GM12873 (cell line): ENCODE measurements around the gene P2RY8.
A peak's percentile ranks its signal among the peaks of the same experiment; 100 is the strongest.

ENCODE experiments used
- TF ChIP-seq, protein P1 (sequence below): IDR thresholded peaks from 2 replicates; pipeline ENCODE4 v1.5.1; 2012; ENCODE audit warnings: low read depth, mild to moderate bottlenecking, moderate library complexity, low read length, control low read depth; ENCODE audit not compliant: insufficient read depth; ENCODE audit errors: missing control alignments

Gene P2RY8

DNA sequence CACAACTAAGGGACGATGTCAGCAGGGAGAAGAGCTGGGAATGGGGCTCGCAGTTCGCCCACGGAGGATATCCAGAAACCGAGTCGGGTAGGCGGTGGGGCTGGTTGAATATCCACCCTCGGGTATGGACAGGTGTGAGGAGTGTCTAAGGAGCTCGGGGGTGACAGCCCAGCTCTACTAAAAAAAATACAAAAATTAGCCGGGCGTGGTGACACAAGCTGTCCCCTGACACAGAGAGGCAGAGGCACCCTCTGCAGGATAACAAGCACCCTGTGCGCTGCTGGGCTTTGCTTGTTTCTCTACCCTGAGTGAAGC lies 72.1 kb downstream of the P2RY8 start:
- TF ChIP-seq, protein P1, sequence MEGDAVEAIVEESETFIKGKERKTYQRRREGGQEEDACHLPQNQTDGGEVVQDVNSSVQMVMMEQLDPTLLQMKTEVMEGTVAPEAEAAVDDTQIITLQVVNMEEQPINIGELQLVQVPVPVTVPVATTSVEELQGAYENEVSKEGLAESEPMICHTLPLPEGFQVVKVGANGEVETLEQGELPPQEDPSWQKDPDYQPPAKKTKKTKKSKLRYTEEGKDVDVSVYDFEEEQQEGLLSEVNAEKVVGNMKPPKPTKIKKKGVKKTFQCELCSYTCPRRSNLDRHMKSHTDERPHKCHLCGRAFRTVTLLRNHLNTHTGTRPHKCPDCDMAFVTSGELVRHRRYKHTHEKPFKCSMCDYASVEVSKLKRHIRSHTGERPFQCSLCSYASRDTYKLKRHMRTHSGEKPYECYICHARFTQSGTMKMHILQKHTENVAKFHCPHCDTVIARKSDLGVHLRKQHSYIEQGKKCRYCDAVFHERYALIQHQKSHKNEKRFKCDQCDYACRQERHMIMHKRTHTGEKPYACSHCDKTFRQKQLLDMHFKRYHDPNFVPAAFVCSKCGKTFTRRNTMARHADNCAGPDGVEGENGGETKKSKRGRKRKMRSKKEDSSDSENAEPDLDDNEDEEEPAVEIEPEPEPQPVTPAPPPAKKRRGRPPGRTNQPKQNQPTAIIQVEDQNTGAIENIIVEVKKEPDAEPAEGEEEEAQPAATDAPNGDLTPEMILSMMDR = no peak

DNA sequence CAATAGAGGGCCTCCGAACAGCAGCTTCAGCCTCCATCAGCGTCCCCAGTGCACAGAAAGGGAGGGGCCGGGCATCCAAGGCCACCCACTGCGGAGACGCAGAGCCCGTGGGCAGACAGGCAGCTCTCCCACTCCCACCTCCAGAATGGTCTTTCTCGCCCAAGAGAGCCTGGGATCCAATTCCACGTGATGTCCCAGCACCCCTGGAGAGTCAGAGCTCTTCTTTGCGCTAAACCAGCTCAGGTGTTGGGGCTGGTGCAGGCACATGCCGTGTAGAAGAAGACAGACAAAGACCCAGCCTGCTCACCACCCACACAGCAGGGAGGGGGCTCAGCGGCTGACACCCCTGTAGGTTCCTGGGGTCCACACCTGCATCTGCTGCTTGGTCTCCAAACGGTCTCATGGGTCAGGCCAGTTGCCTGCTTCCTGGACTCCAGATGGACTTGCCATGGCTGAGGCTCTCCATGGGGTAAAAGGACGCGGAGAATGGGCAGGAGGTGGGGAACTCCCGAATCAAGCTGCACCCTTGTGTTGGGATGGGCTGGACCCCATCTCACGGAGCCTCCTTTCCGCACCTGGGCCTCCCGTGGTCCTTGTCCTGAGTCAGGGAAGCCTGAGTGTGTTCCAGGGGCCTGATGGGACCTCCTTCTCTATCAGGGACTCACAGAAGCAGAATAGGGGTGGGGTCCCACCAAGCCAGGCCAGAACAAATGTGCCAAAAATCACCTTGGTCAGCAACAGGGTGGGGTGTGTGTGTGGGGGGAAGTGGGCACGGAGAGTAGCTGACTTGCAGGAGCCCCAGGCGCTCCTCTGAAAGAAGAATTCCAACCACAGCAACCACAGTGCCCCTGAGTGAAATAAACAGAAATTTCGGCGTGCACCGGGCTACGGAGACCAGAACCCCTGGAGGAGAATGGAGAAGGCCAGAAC lies 72.7 kb downstream of the P2RY8 start:
- TF ChIP-seq, protein P1 = no peak

DNA sequence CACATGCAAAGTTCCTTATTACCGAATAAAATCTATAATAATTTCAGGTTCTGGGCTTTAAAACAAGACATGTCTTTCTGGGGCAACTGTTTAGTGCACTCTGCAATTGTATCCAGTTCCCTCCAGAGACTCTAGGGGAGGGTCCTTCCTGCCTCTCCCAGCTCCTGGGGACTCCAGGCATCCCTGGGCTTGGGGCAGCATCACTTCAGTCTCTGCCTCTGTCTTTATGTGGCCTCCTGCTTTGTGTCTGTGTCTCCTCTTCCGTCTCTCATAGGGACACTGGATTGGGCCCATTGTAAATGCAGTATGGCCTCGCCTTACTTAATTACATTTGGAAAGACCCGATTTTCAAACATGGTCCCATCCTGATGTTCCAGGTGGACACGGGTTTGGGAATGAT lies 73.4 kb downstream of the P2RY8 start:
- TF ChIP-seq, protein P1 = no peak

DNA sequence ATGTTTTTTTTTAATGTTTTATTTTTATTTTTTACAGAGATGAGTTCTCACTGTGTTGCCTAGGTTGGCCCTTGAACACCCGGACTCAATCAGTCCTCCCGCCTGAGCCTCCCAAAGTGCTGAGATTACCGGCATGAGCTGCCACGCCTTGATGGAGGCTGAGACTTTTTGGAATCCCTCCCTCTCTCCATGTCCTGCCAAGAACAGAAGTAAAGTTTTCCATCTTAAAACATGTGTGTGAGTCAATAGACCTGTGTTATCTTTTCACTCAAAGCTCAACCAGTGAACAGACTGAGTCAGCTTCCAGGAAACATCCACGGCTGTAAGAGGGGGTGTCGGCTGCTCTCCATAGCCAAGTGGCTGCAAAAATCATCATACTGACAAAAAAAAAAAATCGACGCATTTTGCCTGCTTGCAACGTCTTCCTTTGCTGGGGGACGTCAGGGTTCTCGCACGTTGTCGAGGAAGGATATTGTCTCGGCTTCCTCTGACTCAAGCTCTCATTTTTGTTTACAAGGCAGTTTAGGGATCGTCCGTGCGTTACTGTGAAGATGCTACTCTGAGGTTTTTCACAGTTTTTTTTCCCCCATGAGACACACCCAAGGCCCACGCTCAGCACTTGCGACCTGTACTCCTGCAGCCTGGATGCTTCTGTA lies 74.3 kb downstream of the P2RY8 start:
- TF ChIP-seq, protein P1 = no peak

DNA sequence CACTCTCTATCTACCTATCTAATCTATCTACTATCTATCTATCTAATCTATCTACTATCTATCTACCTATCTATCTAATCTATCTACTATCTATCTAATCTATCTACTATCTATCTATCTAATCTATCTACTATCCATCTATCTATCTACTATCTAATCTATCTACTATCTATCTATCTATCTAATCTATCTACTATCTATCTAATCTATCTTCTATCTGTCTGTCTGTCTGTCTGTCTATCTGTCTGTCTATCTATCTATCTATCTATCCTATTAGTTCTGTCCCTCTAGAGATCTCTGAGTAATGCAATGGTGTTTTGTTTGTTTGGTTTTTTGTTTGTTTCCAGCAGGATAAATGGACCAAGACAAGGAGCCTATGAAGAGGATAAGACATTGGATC lies 74.9 kb downstream of the P2RY8 start:
- TF ChIP-seq, protein P1 = no peak

DNA sequence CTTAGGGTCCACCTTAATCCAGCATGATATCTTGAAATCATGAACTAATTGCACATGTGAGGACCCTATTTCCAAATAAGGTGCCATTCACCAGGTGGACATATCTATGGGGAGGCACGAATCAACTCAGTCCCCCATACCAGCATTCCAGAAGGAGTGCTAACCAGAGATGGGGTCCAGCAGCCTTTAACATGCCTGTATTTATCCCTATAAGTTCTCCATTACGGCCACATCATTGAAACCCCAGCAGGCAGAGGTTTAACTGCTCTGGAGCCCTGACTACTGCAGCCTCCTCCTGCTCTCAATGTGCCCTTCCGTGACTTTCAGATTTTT lies 81.1 kb downstream of the P2RY8 start:
- TF ChIP-seq, protein P1 = no peak

DNA sequence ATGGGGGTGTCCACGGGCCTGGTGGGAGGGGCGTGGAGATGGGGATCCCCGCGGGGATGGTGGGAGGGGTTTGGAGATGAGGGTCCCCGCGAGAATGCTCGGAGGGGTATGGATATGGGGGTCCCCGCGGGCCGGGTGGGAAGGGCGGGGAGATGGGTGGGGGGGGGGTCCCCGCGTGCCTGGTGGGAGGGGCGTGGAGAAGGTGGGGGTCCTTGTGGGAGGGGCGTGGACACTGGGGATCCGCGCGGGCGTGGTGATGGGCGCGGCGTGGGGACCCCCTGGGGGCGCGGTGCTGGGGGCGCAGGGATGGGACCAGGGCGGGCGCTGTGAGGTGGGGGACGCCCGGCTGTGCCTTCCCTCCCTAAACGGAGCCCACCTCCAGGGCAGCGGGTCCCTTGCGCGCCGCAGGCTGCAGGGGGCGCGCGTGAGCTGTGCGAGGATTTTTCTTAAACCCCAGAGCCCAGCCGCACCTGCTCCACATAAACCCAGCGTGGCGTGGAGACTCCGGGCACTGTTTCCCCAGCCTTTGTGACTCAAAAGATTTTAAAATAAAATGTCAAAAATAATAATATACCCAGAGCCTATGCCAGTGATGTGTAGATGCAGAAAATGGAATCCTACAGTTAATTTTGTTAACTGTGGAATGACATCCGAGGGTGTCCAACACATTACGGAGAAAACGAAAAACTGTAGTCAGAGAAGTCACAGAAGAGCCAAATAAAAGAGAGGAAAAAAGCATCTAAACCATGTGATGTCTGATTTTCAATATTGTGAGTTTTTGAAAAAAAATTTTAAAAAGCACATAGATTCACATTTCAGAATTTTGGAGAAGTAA lies 82.8 kb downstream of the P2RY8 start:
- TF ChIP-seq, protein P1 = peak; percentile 93
